Left hindlimb (tissue), 1 donor: Measurements from ENCODE around the gene CMTM5.
"Not testable (repeated sequence)": the region's sequence is repeated elsewhere in the genome, so short reads cannot be mapped to it uniquely, and the experiment has no call there.

ENCODE experiments used
- DNase-seq: peaks from one replicate; pipeline ENCODE4 v3.0.0-alpha.2; 2018

CMTM5 gene

GRCh38 chr14:23415821-23416778, 39.3 kb downstream of the CMTM5 start:
- no peak for DNase-seq

- no peak for DNase-seq
These were observed 40.0 kb downstream of the CMTM5 start for GRCh38 chr14:23416801-23417200.

- not testable (repeated sequence) for DNase-seq
These were observed 40.4 kb downstream of the CMTM5 start for GRCh38 chr14:23417269-23417668.

- no peak for DNase-seq
These were observed 41.2 kb downstream of the CMTM5 start for GRCh38 chr14:23418021-23418420.

GRCh38 chr14:23419646-23420045, 42.8 kb downstream of the CMTM5 start:
- DNase-seq: not testable (repeated sequence)

GRCh38 chr14:23421594-23421993, 44.7 kb downstream of the CMTM5 start:
- DNase-seq: no peak

- no peak for DNase-seq
These were observed 46.8 kb downstream of the CMTM5 start for GRCh38 chr14:23423657-23424056.

GRCh38 chr14:23425169-23425568, 48.3 kb downstream of the CMTM5 start:
- DNase-seq: no peak

- not testable (repeated sequence) for DNase-seq
These were observed 49.0 kb downstream of the CMTM5 start for GRCh38 chr14:23425798-23426197.

- no peak for DNase-seq
These were observed 52.0 kb downstream of the CMTM5 start for GRCh38 chr14:23428686-23429495.
